Glutamatergic neuron (in vitro differentiated cells): ENCODE measurements around the gene LENEP. TPM values are rescaled to one million over a fixed set of nuclear protein-coding genes. Genes with fewer than 3 reads are reported as not detected.
A peak's percentile ranks its signal among the peaks of the same experiment; 100 is the strongest.

Experiments
- DNase-seq: peaks from one replicate; pipeline ENCODE4 v3.0.0; 2022
- H3K27ac Mint-ChIP-seq: one replicate; pipeline ENCODE4 v1.8.0; 2020; ENCODE audit warnings: mild to moderate bottlenecking, mixed read lengths, inconsistent platforms; ENCODE audit not compliant: unreplicated experiment
- H3K27me3 Mint-ChIP-seq: one replicate; pipeline ENCODE4 v1.8.0; 2020; ENCODE audit warnings: mild to moderate bottlenecking, moderate library complexity, mixed read lengths, inconsistent platforms; ENCODE audit not compliant: unreplicated experiment
- H3K36me3 Mint-ChIP-seq: one replicate; pipeline ENCODE4 v1.8.0; 2020; ENCODE audit warnings: mild to moderate bottlenecking, mixed read lengths, inconsistent platforms; ENCODE audit not compliant: unreplicated experiment
- H3K4me1 Mint-ChIP-seq: one replicate; pipeline ENCODE4 v1.8.0; 2020; ENCODE audit warnings: mild to moderate bottlenecking, low read depth, mixed read lengths, inconsistent platforms; ENCODE audit not compliant: unreplicated experiment
- H3K4me3 Mint-ChIP-seq: one replicate; pipeline ENCODE4 v1.8.0; 2020; ENCODE audit warnings: mild to moderate bottlenecking, mixed read lengths, inconsistent platforms; ENCODE audit not compliant: unreplicated experiment
- H3K9me3 Mint-ChIP-seq: one replicate; pipeline ENCODE4 v1.8.0; 2020; ENCODE audit warnings: mild to moderate bottlenecking, moderate library complexity, mixed read lengths, inconsistent platforms; ENCODE audit not compliant: unreplicated experiment
- CTCF ChIP-seq: fragments of 200-600 bp; sonication (generic); IDR thresholded peaks from one replicate; pipeline ENCODE4 v1.5.0; 2021; ENCODE audit not compliant: partially characterized antibody, unreplicated experiment
- total RNA-seq: library from RNA; stranded (reverse); fragmentation: NEBNext Ultra II Directional; extraction: Animal tissue kit (Norgen Biotek cat#: 25700); gene quantifications from one replicate; pipeline ENCODE4 v1.2.1, GENCODE V29; 2021; ENCODE audit not compliant: unreplicated experiment

LENEP gene
- total RNA-seq, 1 donor from 2014 or later: 1.3 TPM

GRCh38 chr1:154972517-154973343 is 20.7 kb upstream of the LENEP start:
- Mint-ChIP-seq H3K27ac (peak overlapping the region; percentile 89), H3K4me3 (peak overlapping the region; percentile 82), H3K9me3 (peaks cover 3% of the 10 kb centered on the region), H3K27me3 (peaks cover 9% of the 10 kb centered on the region), H3K4me1 (peaks cover 31% of the 10 kb centered on the region), H3K36me3 (no peaks in the 10 kb centered on the region)
- DNase-seq: no peak
- no peak for TF ChIP-seq CTCF

- H3K27me3 Mint-ChIP-seq: peaks cover 6% of the 10 kb centered on the region
- no peaks in the 10 kb centered on the region for H3K36me3 Mint-ChIP-seq
- H3K9me3 Mint-ChIP-seq: peaks cover 3% of the 10 kb centered on the region
- no peak overlapping the region for H3K27ac Mint-ChIP-seq
- H3K4me1 Mint-ChIP-seq: peaks cover 27% of the 10 kb centered on the region
- TF ChIP-seq CTCF: peak; percentile 18
- DNase-seq: peak; percentile 95
- peak overlapping the region; percentile 82 for H3K4me3 Mint-ChIP-seq
Measured at GRCh38 chr1:154973344-154974101, 19.9 kb upstream of the LENEP start.

DNA sequence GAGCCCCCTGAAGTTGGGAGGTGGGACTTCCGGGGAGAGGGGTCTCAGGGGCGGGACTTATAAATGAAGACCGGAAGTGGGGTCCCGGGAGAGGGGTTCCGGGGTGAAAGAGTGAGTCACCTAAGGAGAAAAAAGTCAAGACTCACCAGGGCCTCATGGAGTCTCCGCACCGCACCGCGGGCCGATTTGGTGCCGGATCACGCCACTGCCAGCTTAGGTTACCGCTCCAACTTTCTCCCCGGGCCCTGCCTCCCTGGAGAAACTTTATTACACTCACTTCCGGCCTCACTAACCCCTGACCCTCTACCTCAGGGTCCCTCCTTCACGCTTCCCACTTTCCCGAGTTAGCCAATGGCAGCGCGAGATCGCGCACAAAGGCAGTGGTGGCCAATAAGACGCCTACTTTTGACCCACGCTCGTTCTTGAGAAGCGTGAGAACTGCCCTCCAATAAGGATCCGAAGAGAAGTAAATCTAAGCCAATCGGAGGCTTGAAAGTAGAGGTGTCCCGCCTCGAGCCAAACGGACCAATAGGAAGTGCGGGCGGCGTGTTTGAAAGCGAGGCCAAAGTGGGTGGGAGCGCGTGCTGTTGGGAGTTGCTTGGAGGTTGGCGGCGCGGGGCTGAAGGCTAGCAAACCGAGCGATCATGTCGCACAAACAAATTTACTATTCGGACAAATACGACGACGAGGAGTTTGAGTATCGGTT is 19.1 kb upstream of the LENEP start, which contains the start of gene CKS1B:
Gene CKS1B, plus strand, starts transcription at position 580 of the 706 bp plus-strand sequence. Its CDS starts 65 bp downstream, at position 645.
- peaks cover 2% of the 10 kb centered on the region for H3K9me3 Mint-ChIP-seq
- H3K4me1 Mint-ChIP-seq: peaks cover 22% of the 10 kb centered on the region
- TF ChIP-seq CTCF: no peak
- peak; percentile 94 for DNase-seq
- H3K27me3 Mint-ChIP-seq: peaks cover 6% of the 10 kb centered on the region
- no peaks in the 10 kb centered on the region for H3K36me3 Mint-ChIP-seq
- no peak within 1 kb of the TSS for H3K4me3 Mint-ChIP-seq
- H3K27ac Mint-ChIP-seq: no peak within 1 kb of the TSS

GRCh38 chr1:154974808-154975408 is 18.5 kb upstream of the LENEP start:
- DNase-seq: peak; percentile 96
- peaks cover 19% of the 10 kb centered on the region for H3K4me1 Mint-ChIP-seq
- peaks cover 2% of the 10 kb centered on the region for H3K27me3 Mint-ChIP-seq
- no peak overlapping the region for H3K27ac Mint-ChIP-seq
- no peak for TF ChIP-seq CTCF
- no peak overlapping the region for H3K4me3 Mint-ChIP-seq
- peaks cover 2% of the 10 kb centered on the region for H3K9me3 Mint-ChIP-seq
- H3K36me3 Mint-ChIP-seq: no peaks in the 10 kb centered on the region
